Neuronal stem cell (in vitro differentiated cells): Measurements from ENCODE around the gene ANKRD18B.
"Not testable (repeated sequence)": the region's sequence is repeated elsewhere in the genome, so short reads cannot be mapped to it uniquely, and the experiment has no call there.

ENCODE experiments used
- DNase-seq: peaks from one replicate; pipeline ENCODE4 v3.0.0-alpha.2; 2013; ENCODE audit warnings: low spot score
- H2AFZ ChIP-seq: one replicate; pipeline ENCODE4 v1.6.1; 2013; ENCODE audit warnings: mild to moderate bottlenecking, low read length, inconsistent platforms
- H2AK5ac ChIP-seq: 2 replicates; pipeline ENCODE4 v1.6.1; 2013; ENCODE audit warnings: low read depth, mild to moderate bottlenecking, inconsistent platforms, low read length, moderate library complexity, mixed read lengths
- H2BK120ac ChIP-seq: 2 replicates; pipeline ENCODE4 v1.6.1; 2013; ENCODE audit warnings: low read depth, mild to moderate bottlenecking, inconsistent platforms, low read length, moderate library complexity, mixed read lengths
- H2BK12ac ChIP-seq: one replicate; pipeline ENCODE4 v1.6.1; 2013; ENCODE audit warnings: low read length, inconsistent platforms
- H2BK15ac ChIP-seq: 2 replicates; pipeline ENCODE4 v1.6.1; 2013; ENCODE audit warnings: mild to moderate bottlenecking, low read length, inconsistent platforms, mixed read lengths
- H2BK5ac ChIP-seq: one replicate; pipeline ENCODE4 v1.6.1; 2013; ENCODE audit warnings: inconsistent platforms, mild to moderate bottlenecking, low read length, moderate library complexity
- H3K14ac ChIP-seq: one replicate; pipeline ENCODE4 v1.6.1; 2013; ENCODE audit warnings: low read length, inconsistent platforms
- H3K18ac ChIP-seq: 2 replicates; pipeline ENCODE4 v1.6.1; 2013; ENCODE audit warnings: low read length, inconsistent platforms
- H3K23ac ChIP-seq: 2 replicates; pipeline ENCODE4 v1.6.1; 2013; ENCODE audit warnings: low read depth, mild to moderate bottlenecking, mixed read lengths, low read length, inconsistent platforms; ENCODE audit not compliant: poor library complexity
- H3K27ac ChIP-seq: replicated peaks from 3 replicates; pipeline ENCODE4 v1.5.1; 2013; ENCODE audit warnings: low read length, inconsistent platforms
- H3K27me3 ChIP-seq, 3 experiments: 2 replicates each; pipeline ENCODE4 v1.6.1; 2013; ENCODE audit warnings: low read length in 3 of 3, mild to moderate bottlenecking in 2 of 3, inconsistent platforms in 1 of 3, low read depth in 1 of 3, mixed read lengths in 1 of 3, moderate library complexity in 1 of 3; ENCODE audit not compliant: control insufficient read depth in 3 of 3, insufficient read depth in 3 of 3
- H3K36me3 ChIP-seq, 2 donors: replicated peaks in 1 of 2; 2 replicates each; pipeline ENCODE4 v1.6.1; 2013; ENCODE audit warnings: low read length in 2 of 2; ENCODE audit not compliant: control insufficient read depth in 2 of 2, insufficient read depth in 2 of 2
- H3K4ac ChIP-seq: 2 replicates; pipeline ENCODE4 v1.6.1; 2013; ENCODE audit warnings: inconsistent platforms, mild to moderate bottlenecking, low read length, moderate library complexity
- H3K4me1 ChIP-seq, 2 donors: 1 replicate in 1 of 2; 2 replicates in 1 of 2; pipeline ENCODE4 v1.6.1; 2013; ENCODE audit warnings: low read length in 2 of 2, low read depth in 1 of 2; ENCODE audit not compliant: control insufficient read depth in 2 of 2, insufficient read depth in 1 of 2
- H3K4me2 ChIP-seq: one replicate; pipeline ENCODE4 v1.6.1; 2013; ENCODE audit warnings: mild to moderate bottlenecking, low read length, inconsistent platforms; ENCODE audit not compliant: insufficient read depth, poor library complexity, severe bottlenecking
- H3K4me3 ChIP-seq, 2 donors: 2 replicates each; pipeline ENCODE4 v1.5.1; 2013; ENCODE audit warnings: low read length in 2 of 2, mild to moderate bottlenecking in 2 of 2, inconsistent platforms in 1 of 2, moderate library complexity in 1 of 2
- H3K79me1 ChIP-seq: one replicate; pipeline ENCODE4 v1.6.1; 2013; ENCODE audit warnings: low read depth, mild to moderate bottlenecking, inconsistent platforms, low read length, moderate library complexity
- H3K9ac ChIP-seq: one replicate; pipeline ENCODE4 v1.6.1; 2013; ENCODE audit warnings: mild to moderate bottlenecking, low read depth, low read length, inconsistent platforms; ENCODE audit not compliant: poor library complexity
- H3K9me3 ChIP-seq, 2 donors: replicated peaks in 1 of 2; 2 replicates each; pipeline versions ENCODE3 to v1.6.1; 2013; ENCODE audit warnings: low read length in 2 of 2, mild to moderate bottlenecking in 2 of 2, inconsistent platforms in 1 of 2, low read depth in 1 of 2, mixed read lengths in 1 of 2, moderate library complexity in 1 of 2; ENCODE audit not compliant: control insufficient read depth in 2 of 2, insufficient read depth in 1 of 2
- H4K8ac ChIP-seq: one replicate; pipeline ENCODE4 v1.6.1; 2013; ENCODE audit warnings: low read depth, mild to moderate bottlenecking, inconsistent platforms, low read length, moderate library complexity
- H4K91ac ChIP-seq: one replicate; pipeline ENCODE4 v1.6.1; 2013; ENCODE audit warnings: low read length, low read depth, mild to moderate bottlenecking, inconsistent platforms; ENCODE audit not compliant: poor library complexity
- WGBS, 2 donors: extraction: QIAGEN DNeasy Blood & Tissue Kit; methylation state at CpG; one replicate each; pipeline ENCODE4 v1.1.7; 2013; ENCODE audit warnings: missing lambda C conversion rate in 2 of 2, mixed read lengths in 1 of 2; ENCODE audit not compliant: insufficient read length in 2 of 2, insufficient replicate concordance in 1 of 2; ENCODE audit errors: extremely low coverage in 2 of 2; 5-methylcytosine and 5-hydroxymethylcytosine counted together

ANKRD18B gene

DNA sequence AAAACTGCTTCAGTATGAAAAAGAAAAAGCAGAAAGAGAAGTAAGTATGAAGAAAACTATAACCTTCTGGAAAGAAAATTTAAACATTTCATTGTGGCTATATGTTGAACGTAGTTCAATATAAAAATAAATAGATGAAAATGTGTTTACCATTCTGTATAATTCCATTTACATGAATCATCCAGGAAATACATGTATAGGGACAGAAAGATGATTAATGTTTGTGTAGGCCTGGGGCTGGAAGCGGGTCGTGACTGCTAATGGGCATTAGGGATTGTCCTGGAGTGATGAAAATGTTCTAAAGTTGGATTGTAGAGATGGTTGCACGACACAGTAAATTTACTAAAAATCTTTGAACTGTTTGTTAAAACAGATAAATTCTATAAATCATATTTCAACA is 24.8 kb downstream of the ANKRD18B start:
- not testable (repeated sequence) for H4K8ac ChIP-seq, H3K27me3 ChIP-seq, H3K23ac ChIP-seq, H3K27ac ChIP-seq, H2BK15ac ChIP-seq, H2AFZ ChIP-seq, H2BK5ac ChIP-seq, H3K9me3 ChIP-seq, H3K9ac ChIP-seq, H3K36me3 ChIP-seq, DNase-seq, H2BK120ac ChIP-seq, H3K14ac ChIP-seq, H3K4me2 ChIP-seq, H4K91ac ChIP-seq, H2AK5ac ChIP-seq, H2BK12ac ChIP-seq, H3K79me1 ChIP-seq, H3K4me1 ChIP-seq, H3K4me3 ChIP-seq, H3K4ac ChIP-seq, H3K18ac ChIP-seq
- no CpG with 5 or more reads among the region's 4 CpGs for WGBS, 2 donors

DNA sequence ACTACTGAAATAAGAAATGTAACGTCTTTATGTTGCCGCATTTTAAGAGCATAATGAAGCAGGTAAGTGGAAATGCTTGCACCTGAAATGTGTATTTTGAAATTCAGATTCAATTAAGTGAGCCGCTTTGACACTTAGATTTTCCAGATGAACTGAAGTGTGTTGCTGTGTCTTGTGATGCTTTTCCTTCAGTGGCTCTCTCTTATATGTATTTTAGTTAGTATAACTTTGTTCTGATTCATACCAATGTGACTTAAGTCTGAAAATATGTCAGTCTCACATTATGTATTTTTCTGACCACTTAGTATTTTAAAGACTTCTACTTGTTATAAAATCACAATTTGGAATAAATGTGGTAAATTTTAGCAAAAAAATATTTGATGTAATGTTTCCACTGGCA is 25.4 kb downstream of the ANKRD18B start:
- H3K9me3 ChIP-seq, H3K4me3 ChIP-seq, H3K9ac ChIP-seq, H3K36me3 ChIP-seq, H2BK12ac ChIP-seq, H4K91ac ChIP-seq, H2BK15ac ChIP-seq, H2AFZ ChIP-seq, H4K8ac ChIP-seq, H3K27ac ChIP-seq, DNase-seq, H2BK5ac ChIP-seq, H2AK5ac ChIP-seq, H3K23ac ChIP-seq, H3K79me1 ChIP-seq, H3K4me1 ChIP-seq, H3K4me2 ChIP-seq, H3K18ac ChIP-seq, H3K14ac ChIP-seq, H3K27me3 ChIP-seq, H2BK120ac ChIP-seq, H3K4ac ChIP-seq: not testable (repeated sequence)
- no CpG with 5 or more reads among the region's 3 CpGs for WGBS, 2 donors

DNA sequence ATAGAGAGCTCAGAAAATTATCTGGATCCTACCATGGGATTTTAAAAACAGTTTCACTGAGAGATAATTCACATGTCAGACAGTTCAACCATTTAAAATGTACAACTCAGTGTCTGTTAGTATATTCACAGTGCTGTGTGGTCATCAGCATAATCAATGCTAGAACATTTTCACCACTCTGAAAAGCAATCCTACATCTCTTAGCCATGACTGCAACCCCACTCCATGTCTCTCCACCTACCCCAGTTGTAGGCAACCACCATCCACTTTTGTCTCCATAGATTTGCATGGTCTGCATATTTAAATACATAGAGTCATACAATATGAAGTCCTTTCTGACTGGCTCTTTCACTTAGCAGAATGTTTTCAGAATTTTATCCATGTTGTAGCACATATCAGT is 27.1 kb downstream of the ANKRD18B start:
- H2BK12ac ChIP-seq, H3K27ac ChIP-seq, H2BK120ac ChIP-seq, H2BK5ac ChIP-seq, H3K9ac ChIP-seq, DNase-seq, H3K4ac ChIP-seq, H3K23ac ChIP-seq, H2AFZ ChIP-seq, H3K4me1 ChIP-seq, H3K79me1 ChIP-seq, H4K8ac ChIP-seq, H4K91ac ChIP-seq, H3K14ac ChIP-seq, H3K36me3 ChIP-seq, H3K4me2 ChIP-seq, H3K27me3 ChIP-seq, H3K18ac ChIP-seq, H3K4me3 ChIP-seq, H2BK15ac ChIP-seq, H2AK5ac ChIP-seq, H3K9me3 ChIP-seq: not testable (repeated sequence)

DNA sequence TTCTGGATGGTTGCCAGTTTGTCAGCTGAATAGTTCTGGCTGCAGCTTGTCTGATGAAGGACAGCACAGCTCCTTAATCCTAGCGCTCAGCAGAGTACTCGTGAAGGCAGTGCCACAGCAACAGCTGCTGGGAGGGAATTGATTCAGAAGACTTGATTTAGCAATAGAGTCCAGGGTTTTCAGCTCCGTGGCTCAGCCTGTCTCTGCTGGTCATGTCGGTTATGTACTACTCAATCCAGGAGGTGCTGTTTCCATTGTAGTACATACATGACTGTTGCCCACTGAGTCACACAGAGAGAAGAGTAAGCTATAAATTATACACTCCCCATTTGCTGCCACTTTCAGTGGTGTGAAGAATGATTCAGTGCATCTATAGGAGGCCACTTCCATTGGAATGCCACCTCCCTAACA is 28.3 kb downstream of the ANKRD18B start:
- not testable (repeated sequence) for H3K27me3 ChIP-seq, H3K4me1 ChIP-seq, H3K4me3 ChIP-seq, H2BK12ac ChIP-seq, DNase-seq, H2BK5ac ChIP-seq, H3K4me2 ChIP-seq, H3K23ac ChIP-seq, H3K18ac ChIP-seq, H3K14ac ChIP-seq, H3K27ac ChIP-seq, H3K4ac ChIP-seq, H4K91ac ChIP-seq, H3K9me3 ChIP-seq, H2AFZ ChIP-seq, H3K79me1 ChIP-seq, H3K36me3 ChIP-seq, H2AK5ac ChIP-seq, H3K9ac ChIP-seq, H4K8ac ChIP-seq, H2BK120ac ChIP-seq, H2BK15ac ChIP-seq
- no CpG with 5 or more reads among the region's 4 CpGs for WGBS, 2 donors
